Astrocyte (in vitro differentiated cells and primary cell): ENCODE measurements around the gene KCNC4.

Experiments used
- EZH2 ChIP-seq: IDR thresholded peaks from 2 replicates; pipeline ENCODE4 v1.6.1; 2012; ENCODE audit warnings: mild to moderate bottlenecking, low read length, inconsistent platforms; ENCODE audit not compliant: insufficient read depth
- TF ChIP-seq, protein P1 (sequence below): IDR thresholded peaks from 2 replicates; pipeline ENCODE4 v1.5.1; 2011; ENCODE audit warnings: low read depth, mild to moderate bottlenecking, inconsistent platforms, low read length, moderate library complexity; ENCODE audit not compliant: insufficient read depth

DNA sequence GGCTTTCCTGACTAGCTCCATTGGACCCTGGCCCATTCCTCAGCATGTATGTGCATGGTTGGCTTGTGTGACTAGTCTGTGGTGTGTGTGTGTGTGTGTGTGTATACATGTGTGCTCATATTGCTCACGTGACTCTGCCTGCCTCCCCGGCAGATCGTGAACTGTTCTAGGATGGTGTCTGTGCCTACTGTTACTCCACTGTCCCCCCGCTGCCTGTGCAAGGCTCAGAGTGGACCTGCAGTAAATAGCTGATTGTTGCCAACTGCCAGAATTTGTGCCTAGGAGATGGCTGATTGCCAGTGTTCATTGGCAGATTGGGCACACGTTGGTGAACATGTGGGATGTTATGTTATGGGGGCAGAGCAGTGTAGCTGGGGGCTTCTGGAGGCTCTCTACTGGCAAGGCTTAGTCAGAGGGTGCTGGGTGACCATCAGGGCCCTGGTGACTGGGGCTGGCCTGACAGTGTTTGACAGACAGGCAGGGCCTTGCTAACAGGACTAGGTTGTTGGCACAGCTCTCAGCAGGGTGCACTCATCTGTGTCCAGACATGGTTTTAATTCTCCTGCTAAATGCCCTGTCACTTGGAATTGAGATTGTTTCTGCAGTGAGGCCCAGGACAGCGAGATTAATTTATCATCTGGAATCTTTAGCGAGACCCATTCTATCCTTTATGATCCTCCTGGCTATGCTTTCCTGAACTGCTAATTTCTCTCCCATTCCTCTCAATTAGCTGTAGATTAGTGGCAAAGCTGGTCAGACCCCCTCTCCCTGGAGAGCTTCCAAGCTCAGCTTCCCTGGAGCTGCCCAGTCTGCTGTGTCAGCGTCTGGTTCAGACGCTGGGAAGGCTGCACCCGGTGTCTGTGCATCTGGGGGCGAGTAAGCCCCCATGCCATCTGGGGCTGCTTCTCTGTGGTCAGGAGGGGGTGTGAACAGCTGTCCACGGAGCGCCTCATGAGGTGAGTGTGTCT, 39.1 kb upstream of the KCNC4 start:
- TF ChIP-seq, protein P1, sequence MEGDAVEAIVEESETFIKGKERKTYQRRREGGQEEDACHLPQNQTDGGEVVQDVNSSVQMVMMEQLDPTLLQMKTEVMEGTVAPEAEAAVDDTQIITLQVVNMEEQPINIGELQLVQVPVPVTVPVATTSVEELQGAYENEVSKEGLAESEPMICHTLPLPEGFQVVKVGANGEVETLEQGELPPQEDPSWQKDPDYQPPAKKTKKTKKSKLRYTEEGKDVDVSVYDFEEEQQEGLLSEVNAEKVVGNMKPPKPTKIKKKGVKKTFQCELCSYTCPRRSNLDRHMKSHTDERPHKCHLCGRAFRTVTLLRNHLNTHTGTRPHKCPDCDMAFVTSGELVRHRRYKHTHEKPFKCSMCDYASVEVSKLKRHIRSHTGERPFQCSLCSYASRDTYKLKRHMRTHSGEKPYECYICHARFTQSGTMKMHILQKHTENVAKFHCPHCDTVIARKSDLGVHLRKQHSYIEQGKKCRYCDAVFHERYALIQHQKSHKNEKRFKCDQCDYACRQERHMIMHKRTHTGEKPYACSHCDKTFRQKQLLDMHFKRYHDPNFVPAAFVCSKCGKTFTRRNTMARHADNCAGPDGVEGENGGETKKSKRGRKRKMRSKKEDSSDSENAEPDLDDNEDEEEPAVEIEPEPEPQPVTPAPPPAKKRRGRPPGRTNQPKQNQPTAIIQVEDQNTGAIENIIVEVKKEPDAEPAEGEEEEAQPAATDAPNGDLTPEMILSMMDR = no peak
- no peak for TF ChIP-seq EZH2
